Keratinocyte (primary cell): ENCODE measurements around the gene FURIN. TPM values are rescaled to one million over a fixed set of nuclear protein-coding genes. Genes with fewer than 3 reads are reported as not detected.
A peak's percentile ranks its signal among the peaks of the same experiment; 100 is the strongest.

Source experiments
- DNase-seq: peaks from one replicate; pipeline ENCODE4 v3.0.0-alpha.2; 2011; ENCODE audit warnings: low read depth, missing footprints, low spot score
- FAIRE-seq: peaks from 2 replicates; lab custom pipeline; 2011; peaks lifted over from hg19 to GRCh38; lab: Jason Lieb, UNC
- H2AFZ ChIP-seq: 2 replicates; pipeline ENCODE4 v1.6.0; 2012; ENCODE audit warnings: low read length, control low read depth, inconsistent platforms; ENCODE audit not compliant: control insufficient read depth
- H3K27ac ChIP-seq: 2 replicates; pipeline ENCODE4 v1.5.1; 2011; ENCODE audit warnings: low read length; ENCODE audit not compliant: control insufficient read depth, insufficient read depth
- H3K27me3 ChIP-seq: 3 replicates; pipeline ENCODE4 v1.6.0; 2011; ENCODE audit warnings: low read length; ENCODE audit not compliant: control insufficient read depth, insufficient read depth; ENCODE audit errors: extremely low read depth
- H3K36me3 ChIP-seq, 2 experiments: 2 replicates in 1 of 2; 3 replicates in 1 of 2; pipeline ENCODE4 v1.5.1; 2011; ENCODE audit warnings: low read length in 2 of 2, mild to moderate bottlenecking in 1 of 2; ENCODE audit not compliant: control insufficient read depth in 2 of 2, insufficient read depth in 2 of 2; ENCODE audit errors: extremely low read depth in 1 of 2
- H3K4me1 ChIP-seq: 3 replicates; pipeline ENCODE4 v1.5.1; 2011; ENCODE audit warnings: low read length; ENCODE audit not compliant: control insufficient read depth, insufficient read depth; ENCODE audit errors: extremely low read depth
- H3K4me2 ChIP-seq: 3 replicates; pipeline ENCODE4 v1.6.0; 2011; ENCODE audit warnings: low read depth, low read length; ENCODE audit not compliant: control insufficient read depth, insufficient read depth; ENCODE audit errors: extremely low read depth
- H3K4me3 ChIP-seq, 3 experiments: fragments of 200-600 bp in 1 of 3; sonication (generic) in 1 of 3; 2 replicates in 2 of 3; 3 replicates in 1 of 3; pipeline ENCODE4 v1.5.1; 2011 to 2016; ENCODE audit warnings: low read length in 3 of 3, mild to moderate bottlenecking in 3 of 3, control low read depth in 2 of 3, inconsistent platforms in 1 of 3, low read depth in 1 of 3, mixed read lengths in 1 of 3, mixed run types in 1 of 3, moderate library complexity in 1 of 3; ENCODE audit not compliant: control insufficient read depth in 2 of 3, insufficient read depth in 2 of 3; ENCODE audit errors: extremely low read depth in 1 of 3
- H3K79me2 ChIP-seq: 2 replicates; pipeline ENCODE4 v1.6.0; 2012; ENCODE audit warnings: low read length; ENCODE audit not compliant: control insufficient read depth, insufficient read depth
- H3K9ac ChIP-seq: 3 replicates; pipeline ENCODE4 v1.6.0; 2011; ENCODE audit warnings: low read length; ENCODE audit not compliant: control insufficient read depth, insufficient read depth; ENCODE audit errors: extremely low read depth
- H3K9me1 ChIP-seq: 3 replicates; pipeline ENCODE4 v1.6.0; 2011; ENCODE audit warnings: low read length; ENCODE audit not compliant: control insufficient read depth, insufficient read depth; ENCODE audit errors: extremely low read depth
- H3K9me3 ChIP-seq: 2 replicates; pipeline ENCODE4 v1.5.1; 2012; ENCODE audit warnings: low read depth, low read length; ENCODE audit not compliant: control insufficient read depth
- H4K20me1 ChIP-seq: 3 replicates; pipeline ENCODE4 v1.6.0; 2011; ENCODE audit warnings: low read length; ENCODE audit not compliant: control insufficient read depth, insufficient read depth; ENCODE audit errors: extremely low read depth
- EZH2 ChIP-seq: IDR thresholded peaks from one replicate; pipeline ENCODE4 v1.6.1; 2012; ENCODE audit warnings: inconsistent platforms, mild to moderate bottlenecking, low read length, moderate library complexity
- dilution Hi-C: fragments of 300-500 bp; cut with MboI; formaldehyde crosslinking; loops from one replicate; pipeline ENCODE4 v1.7.0; 2020; ENCODE audit warnings: low sequenced_read_pairs; ENCODE audit not compliant: extremely low pct_ligation_motif_present
- polyA plus RNA-seq, 5 experiments: library from polyadenylated mRNA; depleted of rRNA in 3 of 5; stranded (reverse) in 3 of 5; stranded (forward) in 1 of 5; unstranded in 1 of 5; fragments of >200 nt; gene quantifications; 1 replicate in 1 of 5; 2 replicates in 3 of 5; 3 replicates in 1 of 5; pipeline versions ENCODE4 v1.2.1 to v1.2.3, GENCODE V29; 2011 to 2012; ENCODE audit warnings: missing spikeins in 2 of 5, low read depth in 1 of 5, low replicate concordance in 1 of 5
- TF ChIP-seq, protein P1 (sequence below), 3 experiments: IDR thresholded peaks in 1 of 3; conservative IDR thresholded peaks in 1 of 3; optimal IDR thresholded peaks in 1 of 3; 2 replicates in 2 of 3; 3 replicates in 1 of 3; pipeline versions ENCODE3 to v1.5.1; 2011; ENCODE audit warnings: low read length in 3 of 3, mild to moderate bottlenecking in 3 of 3, moderate library complexity in 2 of 3, control low read depth in 1 of 3, inconsistent platforms in 1 of 3; ENCODE audit not compliant: insufficient read depth in 2 of 3; ENCODE audit errors: extremely low read depth in 1 of 3

The FURIN gene
- polyA plus RNA-seq, 1 donor (not counting 4 experiments of a cell fraction or from before 2014, with no cell fraction given), result 22.8 TPM

DNA sequence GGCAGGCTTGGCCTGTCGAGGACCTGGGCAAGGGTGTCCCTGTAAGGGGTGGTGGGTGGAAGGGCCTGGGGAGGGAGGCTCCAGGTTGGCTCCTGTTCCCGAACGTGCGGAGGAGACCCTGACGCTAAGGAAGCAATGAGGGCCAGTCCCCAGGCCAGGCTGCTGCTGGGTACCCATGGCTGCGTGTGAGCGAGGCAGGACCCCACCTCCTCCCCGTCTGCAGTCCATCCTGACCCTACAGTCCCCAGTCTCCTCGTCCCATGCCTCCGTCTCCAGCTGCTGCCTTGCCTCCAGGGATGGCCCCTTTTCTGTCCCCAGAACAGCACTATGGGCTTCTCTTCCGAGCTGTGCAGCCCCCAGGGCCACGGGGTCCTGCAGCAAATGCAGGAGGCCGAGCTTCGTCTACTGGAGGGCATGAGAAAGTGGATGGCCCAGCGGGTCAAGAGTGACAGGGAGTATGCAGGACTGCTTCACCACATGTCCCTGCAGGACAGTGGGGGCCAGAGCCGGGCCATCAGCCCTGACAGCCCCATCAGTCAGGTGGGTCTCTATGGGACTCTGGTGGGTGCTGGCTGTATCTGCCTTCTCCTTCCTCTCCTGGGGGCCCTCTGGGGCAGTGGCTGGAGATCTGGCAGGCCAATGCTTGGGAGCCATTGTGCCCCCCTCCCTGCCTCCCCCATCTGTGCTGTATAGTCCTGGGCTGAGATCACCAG lies 16.5 kb downstream of the FURIN start:
- Histone ChIP-seq H3K36me3 (peaks cover 8 to 13% of the 10 kb centered on the region in 2 experiments), H3K4me1 (no peaks in the 10 kb centered on the region), H3K4me3 (peak overlapping the region in 1 of 3 experiments; percentile 13), H3K27ac (no peak overlapping the region), H3K9me3 (no peaks in the 10 kb centered on the region), H3K9ac (peak overlapping the region; percentile 47), H4K20me1 (no peaks in the 10 kb centered on the region), H3K9me1 (no peaks in the 10 kb centered on the region), H2AFZ (peak overlapping the region; percentile 30), H3K4me2 (peak overlapping the region; percentile 45), H3K79me2 (no peaks in the 10 kb centered on the region), H3K27me3 (no peaks in the 10 kb centered on the region)
- FAIRE-seq (no peak), DNase-seq (no peak)
- TF ChIP-seq EZH2, result no peak
- TF ChIP-seq, protein P1, sequence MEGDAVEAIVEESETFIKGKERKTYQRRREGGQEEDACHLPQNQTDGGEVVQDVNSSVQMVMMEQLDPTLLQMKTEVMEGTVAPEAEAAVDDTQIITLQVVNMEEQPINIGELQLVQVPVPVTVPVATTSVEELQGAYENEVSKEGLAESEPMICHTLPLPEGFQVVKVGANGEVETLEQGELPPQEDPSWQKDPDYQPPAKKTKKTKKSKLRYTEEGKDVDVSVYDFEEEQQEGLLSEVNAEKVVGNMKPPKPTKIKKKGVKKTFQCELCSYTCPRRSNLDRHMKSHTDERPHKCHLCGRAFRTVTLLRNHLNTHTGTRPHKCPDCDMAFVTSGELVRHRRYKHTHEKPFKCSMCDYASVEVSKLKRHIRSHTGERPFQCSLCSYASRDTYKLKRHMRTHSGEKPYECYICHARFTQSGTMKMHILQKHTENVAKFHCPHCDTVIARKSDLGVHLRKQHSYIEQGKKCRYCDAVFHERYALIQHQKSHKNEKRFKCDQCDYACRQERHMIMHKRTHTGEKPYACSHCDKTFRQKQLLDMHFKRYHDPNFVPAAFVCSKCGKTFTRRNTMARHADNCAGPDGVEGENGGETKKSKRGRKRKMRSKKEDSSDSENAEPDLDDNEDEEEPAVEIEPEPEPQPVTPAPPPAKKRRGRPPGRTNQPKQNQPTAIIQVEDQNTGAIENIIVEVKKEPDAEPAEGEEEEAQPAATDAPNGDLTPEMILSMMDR (optimal IDR thresholded peaks at IDR 0.05 in 1 of 3, IDR thresholded peaks at IDR 0.05 in 1 of 3, conservative IDR thresholded peaks at IDR 0.05 in 1 of 3; ENCODE audit: extremely low read depth in 1 of 3, insufficient read depth in 2 of 3, low read length in 3 of 3), result no peak
- dilution Hi-C loops, result no loop called here

DNA sequence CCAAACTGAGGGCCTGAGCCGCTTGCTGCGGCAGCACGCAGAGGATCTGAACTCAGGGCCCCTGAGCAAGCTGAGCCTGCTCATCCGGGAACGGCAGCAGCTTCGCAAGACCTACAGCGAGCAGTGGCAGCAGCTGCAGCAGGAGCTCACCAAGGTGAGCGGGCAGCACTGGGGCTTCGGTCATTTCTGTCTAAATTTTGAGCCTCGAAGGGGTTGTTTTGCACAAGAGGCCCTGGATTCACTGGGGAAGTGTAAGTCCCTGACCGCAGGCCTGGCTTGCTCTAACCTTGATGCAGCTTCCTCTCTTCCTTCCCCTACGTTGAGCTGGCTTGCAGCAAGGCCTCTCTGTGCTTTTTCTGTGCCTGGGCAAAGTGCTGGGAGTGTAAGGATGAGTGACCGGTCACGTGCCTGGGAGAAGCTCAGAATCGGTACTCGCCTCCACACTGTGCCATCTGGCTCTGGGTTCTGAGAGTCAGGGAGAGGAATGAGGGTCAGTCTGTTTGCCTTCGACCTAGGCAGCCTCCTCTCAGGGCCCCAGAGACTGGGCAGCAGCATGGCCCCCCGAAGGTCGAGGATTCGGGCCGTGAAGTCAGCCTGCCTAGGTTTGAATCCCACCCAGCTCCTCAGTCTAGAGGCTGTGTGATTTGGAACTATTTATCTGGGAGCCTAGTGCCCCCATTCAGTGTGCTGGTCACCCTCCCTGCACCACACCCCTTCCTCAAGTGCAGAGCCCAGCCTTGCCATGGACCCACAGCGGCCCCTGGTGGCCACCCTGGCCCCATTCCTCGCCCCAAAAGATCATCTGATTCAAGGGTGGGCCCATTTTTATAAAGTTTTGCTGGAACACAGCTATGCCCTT lies 17.3 kb downstream of the FURIN start:
- H3K9ac ChIP-seq, result no peak overlapping the region
- H3K9me3 ChIP-seq, result no peaks in the 10 kb centered on the region
- H3K4me2 ChIP-seq, result no peak overlapping the region
- no peaks in the 10 kb centered on the region for H3K79me2 ChIP-seq
- H3K4me3 ChIP-seq, result no peak overlapping the region
- FAIRE-seq, result peak; percentile 64
- dilution Hi-C loops, result no loop called here
- no peaks in the 10 kb centered on the region for H3K4me1 ChIP-seq
- H3K9me1 ChIP-seq, result no peaks in the 10 kb centered on the region
- TF ChIP-seq EZH2, result no peak
- TF ChIP-seq, protein P1 (optimal IDR thresholded peaks at IDR 0.05 in 1 of 3, IDR thresholded peaks at IDR 0.05 in 1 of 3, conservative IDR thresholded peaks at IDR 0.05 in 1 of 3; ENCODE audit: extremely low read depth in 1 of 3, insufficient read depth in 2 of 3, low read length in 3 of 3), result peak; percentile 91 to 96 (median 96)
- H3K27me3 ChIP-seq, result no peaks in the 10 kb centered on the region
- H4K20me1 ChIP-seq, result no peaks in the 10 kb centered on the region
- peaks cover 4 to 8% of the 10 kb centered on the region in 2 experiments for H3K36me3 ChIP-seq
- DNase-seq, result no peak
- H2AFZ ChIP-seq, result no peak overlapping the region
- no peak overlapping the region for H3K27ac ChIP-seq
